ENCODE measurements around the gene NEURL1B.

DNA sequence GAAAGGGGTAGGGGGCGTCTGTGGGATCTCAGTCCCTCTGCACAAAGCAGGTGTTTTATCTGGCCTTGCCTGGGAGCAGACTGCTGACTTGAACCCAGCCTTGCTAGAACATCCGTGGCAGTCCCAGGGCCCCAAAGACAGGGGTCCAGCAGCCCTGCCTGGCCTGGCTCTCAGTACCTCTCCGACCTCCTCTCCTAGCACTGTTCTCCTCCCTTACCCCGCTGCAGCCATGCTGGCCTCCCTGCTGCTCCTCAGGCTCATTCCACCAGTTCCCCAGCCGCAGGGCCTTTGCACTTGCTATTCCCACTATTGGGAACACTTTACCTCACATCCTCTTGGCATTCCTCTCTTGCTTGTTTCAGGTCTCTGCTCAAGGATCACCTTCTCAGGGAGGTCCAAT is 84.7 kb downstream of the NEURL1B start:
- TF ChIP-seq, protein P1, sequence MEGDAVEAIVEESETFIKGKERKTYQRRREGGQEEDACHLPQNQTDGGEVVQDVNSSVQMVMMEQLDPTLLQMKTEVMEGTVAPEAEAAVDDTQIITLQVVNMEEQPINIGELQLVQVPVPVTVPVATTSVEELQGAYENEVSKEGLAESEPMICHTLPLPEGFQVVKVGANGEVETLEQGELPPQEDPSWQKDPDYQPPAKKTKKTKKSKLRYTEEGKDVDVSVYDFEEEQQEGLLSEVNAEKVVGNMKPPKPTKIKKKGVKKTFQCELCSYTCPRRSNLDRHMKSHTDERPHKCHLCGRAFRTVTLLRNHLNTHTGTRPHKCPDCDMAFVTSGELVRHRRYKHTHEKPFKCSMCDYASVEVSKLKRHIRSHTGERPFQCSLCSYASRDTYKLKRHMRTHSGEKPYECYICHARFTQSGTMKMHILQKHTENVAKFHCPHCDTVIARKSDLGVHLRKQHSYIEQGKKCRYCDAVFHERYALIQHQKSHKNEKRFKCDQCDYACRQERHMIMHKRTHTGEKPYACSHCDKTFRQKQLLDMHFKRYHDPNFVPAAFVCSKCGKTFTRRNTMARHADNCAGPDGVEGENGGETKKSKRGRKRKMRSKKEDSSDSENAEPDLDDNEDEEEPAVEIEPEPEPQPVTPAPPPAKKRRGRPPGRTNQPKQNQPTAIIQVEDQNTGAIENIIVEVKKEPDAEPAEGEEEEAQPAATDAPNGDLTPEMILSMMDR (conservative IDR thresholded peaks at IDR 0.05; ENCODE audit: low read length), result no peak
- TF ChIP-seq EZH2phosphoT487 (IDR thresholded peaks at IDR 0.05; ENCODE audit: borderline replicate concordance, low read depth, low read length), result no peak
